ENCODE results near the gene ACSM3. TPM values are rescaled to one million over a fixed set of nuclear protein-coding genes. Genes with fewer than 3 reads are reported as not detected.

The ACSM3 gene
- total and polyA plus RNA-seq, 10 of the 15 experiments (the other 5 are each of a cell fraction or from before 2014, with no cell fraction given) = 4.9 to 21.0 (median 7.0) TPM

GRCh38 chr16:20846030-20846429 lies 82.2 kb downstream of the ACSM3 start:
- no peak for ATAC-seq
- CTCF ChIA-PET = interaction anchor here (0.9 kb wide), 1 partner anchor 20 kb away, joined by 3 read pairs; no protein-coding TSS in a partner anchor
- Histone ChIP-seq H3K4me1 (ENCODE audit: control insufficient read depth, insufficient read depth, low read length) (no peaks in the 10 kb centered on the region), H3K9me3 (replicated peaks; ENCODE audit: control insufficient read depth, insufficient read depth, low read length) (no peaks in the 10 kb centered on the region), H3K36me3 (ENCODE audit: control insufficient read depth in 2 of 2, insufficient read depth in 2 of 2, low read length in 1 of 2) (peaks cover 4 to 6% of the 10 kb centered on the region in 2 experiments; a peak in 3 of 4 replicates), H2AFZ (ENCODE audit: control insufficient read depth, low read depth, low read length) (no peak overlapping the region), H3K4me2 (ENCODE audit: control insufficient read depth, insufficient read depth) (no peak overlapping the region), H3K27me3 (replicated peaks in 1 of 2; ENCODE audit: control insufficient read depth in 2 of 2, insufficient read depth in 2 of 2, low read length in 1 of 2) (no peaks in the 10 kb centered on the region), H3K27ac (ENCODE audit: control insufficient read depth, insufficient read depth) (no peak overlapping the region), H3K9ac (ENCODE audit: control insufficient read depth, insufficient read depth, low read length) (no peak overlapping the region), H3K4me3 (no peak overlapping the region), H3K79me2 (ENCODE audit: control insufficient read depth, insufficient read depth, low read length) (no peaks in the 10 kb centered on the region), H4K20me1 (ENCODE audit: control insufficient read depth, insufficient read depth) (no peaks in the 10 kb centered on the region)
- no peak for FAIRE-seq
- no peak for TF ChIP-seq HDAC6 (IDR thresholded peaks at IDR 0.05; ENCODE audit: unreplicated experiment)
- TF ChIP-seq DPF2 (IDR thresholded peaks at IDR 0.05) = no peak
- no peak for TF ChIP-seq RCOR1 (conservative IDR thresholded peaks at IDR 0.05; ENCODE audit: low read depth, low read length)
- no peak for TF ChIP-seq MLLT1 (IDR thresholded peaks at IDR 0.05)
- TF ChIP-seq, protein P1, sequence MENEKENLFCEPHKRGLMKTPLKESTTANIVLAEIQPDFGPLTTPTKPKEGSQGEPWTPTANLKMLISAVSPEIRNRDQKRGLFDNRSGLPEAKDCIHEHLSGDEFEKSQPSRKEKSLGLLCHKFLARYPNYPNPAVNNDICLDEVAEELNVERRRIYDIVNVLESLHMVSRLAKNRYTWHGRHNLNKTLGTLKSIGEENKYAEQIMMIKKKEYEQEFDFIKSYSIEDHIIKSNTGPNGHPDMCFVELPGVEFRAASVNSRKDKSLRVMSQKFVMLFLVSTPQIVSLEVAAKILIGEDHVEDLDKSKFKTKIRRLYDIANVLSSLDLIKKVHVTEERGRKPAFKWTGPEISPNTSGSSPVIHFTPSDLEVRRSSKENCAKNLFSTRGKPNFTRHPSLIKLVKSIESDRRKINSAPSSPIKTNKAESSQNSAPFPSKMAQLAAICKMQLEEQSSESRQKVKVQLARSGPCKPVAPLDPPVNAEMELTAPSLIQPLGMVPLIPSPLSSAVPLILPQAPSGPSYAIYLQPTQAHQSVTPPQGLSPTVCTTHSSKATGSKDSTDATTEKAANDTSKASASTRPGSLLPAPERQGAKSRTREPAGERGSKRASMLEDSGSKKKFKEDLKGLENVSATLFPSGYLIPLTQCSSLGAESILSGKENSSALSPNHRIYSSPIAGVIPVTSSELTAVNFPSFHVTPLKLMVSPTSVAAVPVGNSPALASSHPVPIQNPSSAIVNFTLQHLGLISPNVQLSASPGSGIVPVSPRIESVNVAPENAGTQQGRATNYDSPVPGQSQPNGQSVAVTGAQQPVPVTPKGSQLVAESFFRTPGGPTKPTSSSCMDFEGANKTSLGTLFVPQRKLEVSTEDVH (IDR thresholded peaks at IDR 0.05; ENCODE audit: low read depth, partially characterized antibody) = no peak
- no peak for TF ChIP-seq RAD51 (IDR thresholded peaks at IDR 0.05)
- no peak for TF ChIP-seq SREBF2 (IDR thresholded peaks at IDR 0.05; ENCODE audit: low read length)
- TF ChIP-seq ZNF592 (IDR thresholded peaks at IDR 0.05) = no peak
- TF ChIP-seq SPI1 (IDR thresholded peaks at IDR 0.05; ENCODE audit: borderline replicate concordance, insufficient read depth, low read depth, low read length) = no peak
- in situ Hi-C loops (cut with MboI) (no loop called here), intact Hi-C loops (cut with micrococcal nuclease; ENCODE audit: unreplicated experiment) (loop anchor here (5.0 kb wide), 1 partner anchor 39 kb away; the partner anchor contains the start of genes ERI2 and REXO5)
- RAD21 ChIA-PET (ENCODE audit: unreplicated experiment) = interaction anchor here (0.8 to 2.7 kb wide), 4 partner anchors 28 to 239 kb away, joined by 3 to 6 read pairs (median 4); no protein-coding TSS in a partner anchor
- WGBS (ENCODE audit: insufficient coverage, insufficient replicate concordance, low lambda C conversion rate, missing lambda C conversion rate) = 97% methylated on average over 6 of the region's 6 CpGs
- SMC1A ChIA-PET (ENCODE audit: uncharacterized antibody, unreplicated experiment) = interaction anchor here (1.0 to 2.8 kb wide), 5 partner anchors 18 to 343 kb away, joined by 3 to 13 read pairs (median 3); no protein-coding TSS in a partner anchor
- DNase-seq (ENCODE audit: low read depth, low spot score) = no peak
- BruUV-seq (replicated peaks) = no TSS peak
- POLR2A ChIA-PET = no interaction called here
